Mucosa of rectum (tissue), 2 donors: Measurements from ENCODE around the gene PCDHA8.
"Not testable (repeated sequence)": the region's sequence is repeated elsewhere in the genome, so short reads cannot be mapped to it uniquely, and the experiment has no call there.

Experiments used
- H3K27ac ChIP-seq, 2 donors: one replicate each; pipeline ENCODE4 v1.7.0; 2013; ENCODE audit warnings: inconsistent platforms in 2 of 2, low read depth in 2 of 2, low read length in 2 of 2
- H3K27me3 ChIP-seq, 2 donors: one replicate each; pipeline ENCODE4 v1.7.0; 2013; ENCODE audit warnings: low read length in 2 of 2; ENCODE audit not compliant: control insufficient read depth in 2 of 2, insufficient read depth in 2 of 2
- H3K36me3 ChIP-seq, 2 donors: one replicate each; pipeline ENCODE4 v1.7.0; 2013; ENCODE audit warnings: low read length in 2 of 2; ENCODE audit not compliant: control insufficient read depth in 2 of 2, insufficient read depth in 2 of 2
- H3K4me1 ChIP-seq, 2 donors: one replicate each; pipeline ENCODE4 v1.7.0; 2013; ENCODE audit warnings: low read length in 2 of 2, mild to moderate bottlenecking in 1 of 2; ENCODE audit not compliant: control insufficient read depth in 2 of 2, insufficient read depth in 2 of 2
- H3K4me3 ChIP-seq, 2 donors: one replicate each; pipeline ENCODE4 v1.7.0; 2013; ENCODE audit warnings: low read length in 2 of 2
- H3K9ac ChIP-seq, 2 donors: one replicate each; pipeline ENCODE4 v1.7.0; 2013; ENCODE audit warnings: low read length in 2 of 2, low read depth in 1 of 2, mild to moderate bottlenecking in 1 of 2
- H3K9me3 ChIP-seq, 2 donors: one replicate each; pipeline ENCODE4 v1.7.0; 2013; ENCODE audit warnings: low read length in 2 of 2; ENCODE audit not compliant: control insufficient read depth in 2 of 2
- donor health status: healthy.
- donor health status: Normal muscosa, but diverticular disease.

PCDHA8 gene

DNA sequence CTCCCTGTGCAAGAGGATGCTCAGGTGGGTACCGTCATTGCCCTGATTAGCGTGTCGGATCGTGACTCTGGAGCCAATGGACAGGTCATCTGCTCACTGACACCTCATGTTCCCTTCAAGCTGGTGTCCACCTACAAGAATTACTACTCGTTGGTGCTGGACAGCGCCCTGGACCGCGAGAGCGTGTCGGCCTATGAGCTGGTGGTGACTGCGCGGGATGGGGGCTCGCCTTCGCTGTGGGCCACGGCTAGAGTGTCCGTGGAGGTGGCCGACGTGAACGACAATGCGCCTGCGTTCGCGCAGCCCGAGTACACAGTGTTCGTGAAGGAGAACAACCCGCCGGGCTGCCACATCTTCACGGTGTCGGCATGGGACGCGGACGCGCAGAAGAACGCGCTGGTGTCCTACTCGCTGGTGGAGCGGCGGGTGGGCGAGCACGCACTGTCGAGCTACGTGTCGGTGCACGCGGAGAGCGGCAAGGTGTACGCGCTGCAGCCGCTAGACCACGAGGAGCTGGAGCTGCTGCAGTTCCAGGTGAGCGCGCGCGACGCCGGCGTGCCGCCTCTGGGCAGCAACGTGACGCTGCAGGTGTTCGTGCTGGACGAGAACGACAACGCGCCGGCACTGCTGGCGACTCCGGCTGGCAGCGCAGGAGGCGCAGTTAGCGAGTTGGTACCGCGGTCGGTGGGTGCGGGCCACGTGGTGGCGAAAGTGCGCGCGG is 35.7 kb downstream of the PCDHA8 start:
- not testable (repeated sequence) for H3K27ac ChIP-seq, H3K9ac ChIP-seq, H3K4me3 ChIP-seq, H3K27me3 ChIP-seq, H3K36me3 ChIP-seq, H3K4me1 ChIP-seq
- H3K9me3 ChIP-seq = peaks cover 11 to 12% of the 10 kb centered on the region in 2 donors

DNA sequence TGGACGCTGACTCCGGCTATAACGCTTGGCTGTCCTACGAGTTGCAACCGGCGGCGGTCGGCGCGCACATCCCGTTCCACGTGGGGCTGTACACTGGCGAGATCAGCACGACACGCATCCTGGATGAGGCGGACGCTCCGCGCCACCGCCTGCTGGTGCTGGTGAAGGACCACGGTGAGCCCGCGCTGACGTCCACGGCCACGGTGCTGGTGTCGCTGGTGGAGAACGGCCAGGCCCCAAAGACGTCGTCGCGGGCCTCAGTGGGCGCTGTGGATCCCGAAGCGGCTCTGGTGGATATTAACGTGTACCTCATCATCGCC is 36.2 kb downstream of the PCDHA8 start:
- H3K4me1 ChIP-seq = no peaks in the 10 kb centered on the region
- no peak overlapping the region for H3K9ac ChIP-seq
- no peaks in the 10 kb centered on the region for H3K36me3 ChIP-seq
- H3K9me3 ChIP-seq = peaks cover 11 to 12% of the 10 kb centered on the region in 2 donors
- H3K27me3 ChIP-seq = no peaks in the 10 kb centered on the region
- H3K4me3 ChIP-seq = no peak overlapping the region
- H3K27ac ChIP-seq = no peak overlapping the region

DNA sequence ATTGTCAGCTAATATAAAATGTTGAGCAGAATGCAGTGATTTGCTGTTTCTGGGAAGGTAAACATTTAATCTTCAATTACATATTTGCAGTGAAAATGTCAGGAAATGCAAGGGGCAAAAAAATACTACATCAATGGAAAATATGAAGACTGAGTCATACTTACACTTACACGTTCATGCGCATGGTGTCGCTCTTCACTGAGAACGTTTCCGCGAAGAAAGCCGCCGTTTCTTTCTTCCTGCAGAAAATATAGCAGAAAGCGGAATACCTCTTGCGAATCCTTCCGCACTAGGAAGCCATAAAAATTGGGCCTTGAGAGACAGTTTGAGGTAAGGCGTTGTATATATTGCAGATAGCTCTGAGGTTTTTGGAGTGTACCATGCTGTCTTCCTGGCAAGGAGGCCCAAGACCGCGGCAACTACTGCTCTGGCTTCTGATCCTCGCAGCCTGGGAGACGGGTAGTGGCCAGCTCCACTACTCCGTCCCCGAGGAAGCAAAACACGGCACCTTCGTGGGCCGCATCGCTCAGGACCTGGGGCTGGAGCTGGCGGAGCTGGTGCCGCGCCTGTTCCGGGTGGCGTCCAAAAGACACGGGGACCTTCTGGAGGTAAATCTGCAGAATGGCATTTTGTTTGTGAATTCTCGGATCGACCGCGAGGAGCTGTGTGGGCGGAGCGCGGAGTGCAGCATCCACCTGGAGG is 41.1 kb downstream of the PCDHA8 start, which contains the start of gene PCDHA13:
TSS of gene PCDHA13 (plus strand) at position 236 of the 702 bp plus-strand sequence. CDS start at position 381, 145 bp downstream.
- Histone ChIP-seq H3K9me3 (peaks cover 7% of the 10 kb centered on the region in 2 donors), H3K4me1 (no peaks in the 10 kb centered on the region), H3K27ac (no peak within 1 kb of the TSS), H3K4me3 (peak within 1 kb of the TSS in 1 of 2 donors; percentile 38), H3K27me3 (no peaks in the 10 kb centered on the region), H3K9ac (no peak within 1 kb of the TSS), H3K36me3 (no peaks in the 10 kb centered on the region)

DNA sequence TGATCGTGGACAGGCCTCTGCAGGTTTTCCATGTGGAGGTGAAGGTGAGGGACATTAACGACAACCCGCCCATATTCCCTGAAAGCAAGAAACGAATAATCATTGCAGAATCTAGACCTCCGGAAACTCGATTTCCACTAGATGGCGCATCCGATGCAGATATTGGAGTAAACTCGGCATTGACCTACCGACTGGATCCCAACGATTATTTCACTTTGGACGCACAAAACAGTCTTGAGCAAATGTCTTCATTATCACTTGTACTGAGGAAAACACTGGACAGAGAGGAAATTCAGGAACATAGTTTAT is 41.6 kb downstream of the PCDHA8 start:
- H3K9me3 ChIP-seq = peaks cover 7% of the 10 kb centered on the region in 2 donors
- no peak overlapping the region for H3K27ac ChIP-seq
- H3K4me1 ChIP-seq = no peaks in the 10 kb centered on the region
- no peaks in the 10 kb centered on the region for H3K36me3 ChIP-seq
- H3K4me3 ChIP-seq = no peak overlapping the region
- H3K9ac ChIP-seq = no peak overlapping the region
- no peaks in the 10 kb centered on the region for H3K27me3 ChIP-seq

- Histone ChIP-seq H3K9ac (no peak overlapping the region), H3K27me3 (no peaks in the 10 kb centered on the region), H3K4me1 (no peaks in the 10 kb centered on the region), H3K36me3 (no peaks in the 10 kb centered on the region), H3K9me3 (peaks cover 5 to 7% of the 10 kb centered on the region in 2 donors), H3K4me3 (no peak overlapping the region), H3K27ac (no peak overlapping the region)
Measured at GRCh38 chr5:140883373-140883772, 42.4 kb downstream of the PCDHA8 start.

- Histone ChIP-seq H3K4me3 (no peak overlapping the region), H3K4me1 (no peaks in the 10 kb centered on the region), H3K27me3 (no peaks in the 10 kb centered on the region), H3K9me3 (peaks cover 5 to 7% of the 10 kb centered on the region in 2 donors), H3K9ac (no peak overlapping the region), H3K36me3 (no peaks in the 10 kb centered on the region), H3K27ac (no peak overlapping the region)
Measured at GRCh38 chr5:140883927-140884697, 43.1 kb downstream of the PCDHA8 start.
